GM23248 (cell line): ENCODE results near the gene CUEDC2.

Source experiments
- EZH2 ChIP-seq: fragments of 200-600 bp; sonication (generic); IDR thresholded peaks from 2 replicates; pipeline ENCODE4 v1.6.1; 2018; ENCODE audit warnings: antibody characterized with exemption, mild to moderate bottlenecking; ENCODE audit not compliant: insufficient read depth, poor library complexity, severe bottlenecking
- EZH2phosphoT487 ChIP-seq: fragments of 200-600 bp; sonication (generic); IDR thresholded peaks from 2 replicates; pipeline ENCODE4 v1.6.1; 2018; ENCODE audit warnings: antibody characterized with exemption, moderate library complexity, mild to moderate bottlenecking, low read depth; ENCODE audit not compliant: insufficient read depth

DNA sequence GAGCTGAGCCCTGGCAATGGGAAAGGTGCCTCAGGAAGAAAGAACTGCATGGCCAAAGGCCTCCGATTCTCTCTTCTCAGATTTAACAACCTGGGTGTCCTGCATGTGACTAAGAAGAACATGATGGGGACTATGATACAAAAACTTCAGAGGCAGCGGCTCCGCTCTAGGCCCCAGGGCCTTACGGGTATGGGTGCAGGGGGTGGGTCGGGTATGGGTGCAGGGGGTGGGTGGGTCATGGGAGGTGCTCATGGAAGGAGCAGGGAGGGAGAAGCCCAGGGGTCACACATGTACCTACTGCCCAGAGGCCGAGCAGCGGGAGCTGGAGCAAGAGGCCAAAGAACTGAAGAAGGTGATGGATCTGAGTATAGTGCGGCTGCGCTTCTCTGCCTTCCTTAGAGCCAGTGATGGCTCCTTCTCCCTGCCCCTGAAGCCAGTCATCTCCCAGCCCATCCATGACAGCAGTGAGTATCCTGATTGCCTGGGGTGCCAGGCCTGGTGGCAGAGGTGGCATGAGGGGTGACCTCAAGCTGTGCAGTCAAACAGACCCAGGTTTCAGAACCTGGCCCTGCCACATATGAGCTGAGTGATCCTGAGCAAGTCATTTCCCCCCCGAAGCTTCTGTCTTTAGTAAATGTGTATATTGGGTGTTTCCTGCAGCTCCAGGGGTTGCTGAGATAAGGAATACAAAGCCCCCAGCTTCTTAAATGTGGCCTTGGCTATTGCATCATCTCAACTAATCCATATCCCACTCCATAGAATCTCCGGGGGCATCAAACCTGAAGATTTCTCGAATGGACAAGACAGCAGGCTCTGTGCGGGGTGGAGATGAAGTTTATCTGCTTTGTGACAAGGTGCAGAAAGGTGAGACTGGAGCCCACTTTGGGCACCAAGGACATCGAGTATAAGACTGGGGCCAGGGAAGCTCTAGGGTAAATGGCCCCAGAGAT is 34.9 kb downstream of the CUEDC2 start:
- TF ChIP-seq EZH2 (no peak), EZH2phosphoT487 (no peak)
